Transverse colon (tissue), 4 donors: Measurements from ENCODE around the gene VPS8. TPM values are rescaled to one million over a fixed set of nuclear protein-coding genes. Genes with fewer than 3 reads are reported as not detected.

ENCODE experiments used
- DNase-seq: peaks from one replicate; pipeline ENCODE4 v3.0.0-alpha.2; 2019
- H3K27ac ChIP-seq, 4 donors: fragments of 200-600 bp; sonication (generic); 2 replicates each; pipeline ENCODE4 v1.5.1; 2016 to 2018; ENCODE audit warnings: inconsistent platforms in 4 of 4
- H3K27me3 ChIP-seq: fragments of 200-600 bp; sonication (generic); 2 replicates; pipeline ENCODE4 v1.5.1; 2017; ENCODE audit warnings: inconsistent platforms
- H3K36me3 ChIP-seq, 4 donors: fragments of 200-600 bp; sonication (generic); 2 replicates each; pipeline ENCODE4 v1.5.1; 2017 to 2019; ENCODE audit warnings: inconsistent platforms in 4 of 4
- H3K4me1 ChIP-seq, 4 donors: fragments of 200-600 bp; sonication (generic); 2 replicates each; pipeline ENCODE4 v1.5.1; 2017 to 2020; ENCODE audit warnings: inconsistent platforms in 4 of 4
- H3K4me3 ChIP-seq, 4 donors: fragments of 200-600 bp; sonication (generic); 1 replicate in 1 of 4; 2 replicates in 3 of 4; pipeline versions ENCODE4 v1.5.1 to v1.6.1; 2017 to 2019; ENCODE audit warnings: inconsistent platforms in 4 of 4
- H3K9me3 ChIP-seq, 2 donors: fragments of 200-600 bp; sonication (generic); 2 replicates each; pipeline ENCODE4 v1.5.1; 2017 to 2019; ENCODE audit warnings: inconsistent platforms in 2 of 2
- CTCF ChIP-seq, 5 experiments: fragments of 200-600 bp in 3 of 5; fragments of 450-650 bp in 2 of 5; sonication (generic) in 3 of 5; IDR thresholded peaks; 1 replicate in 2 of 5; 2 replicates in 3 of 5; pipeline ENCODE4 v1.5.1; 2016 to 2017; ENCODE audit warnings: antibody characterized with exemption in 5 of 5, inconsistent platforms in 3 of 5, mild to moderate bottlenecking in 2 of 5, moderate library complexity in 1 of 5
- EP300 ChIP-seq: sonication (generic); formaldehyde crosslinking; IDR thresholded peaks from one replicate; pipeline ENCODE4 v1.6.1; 2017; ENCODE audit warnings: antibody characterized with exemption, low read depth
- POLR2A ChIP-seq: fragments of 450-650 bp; IDR thresholded peaks from one replicate; pipeline ENCODE4 v1.6.1; 2016; ENCODE audit warnings: antibody characterized with exemption, mild to moderate bottlenecking, moderate library complexity
- POLR2AphosphoS5 ChIP-seq, 3 donors: sonication (generic); formaldehyde crosslinking; IDR thresholded peaks; one replicate each; pipeline ENCODE4 v1.6.1; 2016; ENCODE audit warnings: antibody characterized with exemption in 3 of 3
- WGBS, 2 donors: methylation state at CpG; one replicate each; pipeline ENCODE4 v1.1.5; 2018; ENCODE audit warnings: low coverage in 1 of 2; 5-methylcytosine and 5-hydroxymethylcytosine counted together
- in situ Hi-C, 4 donors: fragments of 200-750 bp; cut with MboI; loops; one replicate each; pipeline versions ENCODE4 v1.15.0 to v1.15.1; 2017; ENCODE audit warnings: low sequenced_read_pairs in 3 of 4, low pct_ligation_motif_present in 1 of 4, low pct_unique_long_range_greater_than_20kb in 1 of 4
- intact Hi-C: fragments of 100-400 bp; cut with DNase I; formaldehyde crosslinking; loops from one replicate; pipeline ENCODE4 v1.15.1; 2023; ENCODE audit warnings: low total_unique reads
- total RNA-seq, 4 donors: library from RNA; depleted of rRNA; stranded (reverse); fragments of >200 nt; gene quantifications; one replicate each; pipeline ENCODE4 v1.1.0, GENCODE V29; 2016

VPS8 gene
- total RNA-seq, 4 donors from 2014 or later, result 35.8 to 115 (median 70.3) TPM

- Histone ChIP-seq H3K36me3 (no peaks in the 10 kb centered on the region), H3K4me1 (peaks cover 0 to 9% (median 4%) of the 10 kb centered on the region in 4 donors), H3K9me3 (no peaks in the 10 kb centered on the region), H3K27ac (no peak overlapping the region), H3K4me3 (no peak overlapping the region), H3K27me3 (no peaks in the 10 kb centered on the region)
- no peak for DNase-seq
- in situ Hi-C loops (no loop called here), intact Hi-C loops (no loop called here)
- no peak for TF ChIP-seq POLR2AphosphoS5 (IDR thresholded peaks at IDR 0.05)
- no peak for TF ChIP-seq EP300
- no peak for TF ChIP-seq CTCF (IDR thresholded peaks at IDR 0.05)
- TF ChIP-seq POLR2A, result no peak
Measured at GRCh38 chr3:184820525-184820924, 8.6 kb downstream of the VPS8 start.

- Histone ChIP-seq H3K27me3 (no peaks in the 10 kb centered on the region), H3K27ac (no peak overlapping the region), H3K36me3 (peaks cover 0 to 3% (median 0%) of the 10 kb centered on the region in 4 donors), H3K4me1 (peaks cover 0 to 9% (median 4%) of the 10 kb centered on the region in 4 donors), H3K9me3 (no peaks in the 10 kb centered on the region), H3K4me3 (no peak overlapping the region)
- intact Hi-C loops (no loop called here), in situ Hi-C loops (no loop called here)
- 99 to 100% methylated on average over 1 to 4 of the region's 4 CpGs for WGBS, 2 donors
- no peak for DNase-seq
- TF ChIP-seq EP300 (no peak), POLR2AphosphoS5 (IDR thresholded peaks at IDR 0.05) (no peak)
Measured at GRCh38 chr3:184821034-184821433, 9.1 kb downstream of the VPS8 start.

GRCh38 chr3:184822081-184822480 is 10.1 kb downstream of the VPS8 start:
- no peak for TF ChIP-seq POLR2AphosphoS5 (IDR thresholded peaks at IDR 0.05)
- TF ChIP-seq EP300, result no peak
- TF ChIP-seq CTCF (IDR thresholded peaks at IDR 0.05), result no peak
- TF ChIP-seq POLR2A, result no peak
- in situ Hi-C loops (no loop called here), intact Hi-C loops (no loop called here)
- no peak for DNase-seq
- peaks cover 0 to 9% (median 4%) of the 10 kb centered on the region in 4 donors for H3K4me1 ChIP-seq
- H3K4me3 ChIP-seq, result no peak overlapping the region
- no peak overlapping the region for H3K27ac ChIP-seq
- no peaks in the 10 kb centered on the region for H3K27me3 ChIP-seq
- H3K36me3 ChIP-seq, result peaks cover 0 to 5% (median 0%) of the 10 kb centered on the region in 4 donors
- H3K9me3 ChIP-seq, result no peaks in the 10 kb centered on the region

- 70 to 74% methylated on average over 1 of the region's 1 CpG for WGBS, 2 donors
- Histone ChIP-seq H3K27ac (no peak overlapping the region), H3K4me3 (no peak overlapping the region), H3K4me1 (peaks cover 0 to 9% (median 4%) of the 10 kb centered on the region in 4 donors), H3K36me3 (peaks cover 0 to 5% (median 0%) of the 10 kb centered on the region in 4 donors), H3K27me3 (no peaks in the 10 kb centered on the region), H3K9me3 (no peaks in the 10 kb centered on the region)
- intact Hi-C loops (no loop called here), in situ Hi-C loops (no loop called here)
- no peak for TF ChIP-seq CTCF (IDR thresholded peaks at IDR 0.05)
- TF ChIP-seq POLR2A, result no peak
- TF ChIP-seq POLR2AphosphoS5 (IDR thresholded peaks at IDR 0.05), result no peak
- no peak for TF ChIP-seq EP300
- no peak for DNase-seq
Measured at GRCh38 chr3:184822654-184823053, 10.7 kb downstream of the VPS8 start.

GRCh38 chr3:184823990-184824389 is 12.0 kb downstream of the VPS8 start:
- Histone ChIP-seq H3K4me3 (no peak overlapping the region), H3K9me3 (no peaks in the 10 kb centered on the region), H3K27me3 (no peaks in the 10 kb centered on the region), H3K36me3 (peaks cover 0 to 5% (median 2%) of the 10 kb centered on the region in 4 donors), H3K27ac (no peak overlapping the region), H3K4me1 (peaks cover 0 to 9% (median 4%) of the 10 kb centered on the region in 4 donors)
- TF ChIP-seq CTCF (IDR thresholded peaks at IDR 0.05) (no peak), POLR2AphosphoS5 (IDR thresholded peaks at IDR 0.05) (no peak)
- intact Hi-C loops, result no loop called here
- 85 to 91% methylated on average over 3 to 4 of the region's 4 CpGs for whole genome bisulfite sequencing, 2 donors
- in situ Hi-C loops, result no loop called here
- DNase-seq, result no peak
